ENCODE data around the gene MAPKAP1. TPM values are rescaled to one million over a fixed set of nuclear protein-coding genes. Genes with fewer than 3 reads are reported as not detected.

Gene MAPKAP1
- total and polyA plus RNA-seq, 2 experiments from 2014 or later = 68.4 to 98.5 TPM

GRCh38 chr9:125587819-125588460, 119.1 kb downstream of the MAPKAP1 start (continued):
- no peak for TF ChIP-seq CREB1 (CRISPR knock-in tag; IDR thresholded peaks at IDR 0.05; ENCODE audit: low read depth)
- TF ChIP-seq ZNF114 (CRISPR knock-in tag; IDR thresholded peaks at IDR 0.05) = no peak
- no peak for TF ChIP-seq STAT1 (IDR thresholded peaks at IDR 0.05; ENCODE audit: unreplicated experiment)
- TF ChIP-seq JUNB (IDR thresholded peaks at IDR 0.05; ENCODE audit: unreplicated experiment) = no peak

GRCh38 chr9:125586172-125586511, 120.9 kb downstream of the MAPKAP1 start:
- H4K20me1 ChIP-seq (replicated peaks; ENCODE audit: insufficient read depth) = no peaks in the 10 kb centered on the region
- no peak for DNase-seq (ENCODE audit: low spot score)
- H3K36me3 ChIP-seq (ENCODE audit: insufficient read depth) = no peaks in the 10 kb centered on the region; the same call in 1 of the 2 replicates
- H3K4me3 ChIP-seq = no peak overlapping the region
- Mint-ChIP-seq H3K36me3 (ENCODE audit: low read depth) (peaks cover 7% of the 10 kb centered on the region; the same call in 2 of the 3 replicates), H3K27ac (no peak overlapping the region), H3K4me3 (no peak overlapping the region), H3K4me1 (peaks cover 12% of the 10 kb centered on the region), H3K27me3 (ENCODE audit: insufficient read depth, low read depth, poor library complexity) (peaks cover 10% of the 10 kb centered on the region), H3K9me3 (no peaks in the 10 kb centered on the region; the same call in 2 of the 3 replicates)
- H3F3A ChIP-seq (replicated peaks; ENCODE audit: low read depth) = no peaks in the 10 kb centered on the region
- H3K27ac ChIP-seq (ENCODE audit: low read depth) = no peak overlapping the region; the same call in 1 of the 2 replicates
- ATAC-seq = no peak
- H2AFZ ChIP-seq = no peak overlapping the region
- H3K4me2 ChIP-seq = no peak overlapping the region
- no peaks in the 10 kb centered on the region for H3K27me3 ChIP-seq (ENCODE audit: insufficient read depth)
- H3K9me2 ChIP-seq (ENCODE audit: insufficient read depth) = no peaks in the 10 kb centered on the region
- TF ChIP-seq EZH2 (IDR thresholded peaks at IDR 0.05; ENCODE audit: low read depth, unreplicated experiment) (no peak), ZNF462 (CRISPR knock-in tag; IDR thresholded peaks at IDR 0.05) (no peak), STAT1 (IDR thresholded peaks at IDR 0.05; ENCODE audit: unreplicated experiment) (no peak)
- no peaks in the 10 kb centered on the region for H3K4me1 ChIP-seq (ENCODE audit: insufficient read depth)
- H3K79me2 ChIP-seq (replicated peaks; ENCODE audit: insufficient read depth) = peaks cover 44% of the 10 kb centered on the region

Data from GM23338 (cell line).